ENCODE measurements around the gene DOCK10.

GRCh38 chr2:224908818-224909217 is 133.4 kb downstream of the DOCK10 start:
- no peak for TF ChIP-seq REST (IDR thresholded peaks at IDR 0.05; ENCODE audit: low read depth)
- no peak for TF ChIP-seq EP300 (IDR thresholded peaks at IDR 0.05; ENCODE audit: borderline replicate concordance)
- TF ChIP-seq TCF12 (IDR thresholded peaks at IDR 0.05; ENCODE audit: low read depth) = no peak
- TF ChIP-seq CEBPB (IDR thresholded peaks at IDR 0.05) = no peak

Data from Ishikawa (cell line).